ENCODE results near the gene C1orf35.

The C1orf35 gene

GRCh38 chr1:228077565-228078330, 25.4 kb downstream of the C1orf35 start:
- no peak for TF ChIP-seq CTCF (IDR thresholded peaks at IDR 0.05; ENCODE audit: insufficient read depth, low read depth, low read length, missing control alignments)
- DNase-seq (ENCODE audit: low read depth): no peak
- no peak overlapping the region for H3K4me3 ChIP-seq (ENCODE audit: low read depth, low read length)

GRCh38 chr1:228076796-228077430, 26.2 kb downstream of the C1orf35 start:
- TF ChIP-seq CTCF (IDR thresholded peaks at IDR 0.05; ENCODE audit: insufficient read depth, low read depth, low read length, missing control alignments): no peak
- no peak for DNase-seq (ENCODE audit: low read depth)
- H3K4me3 ChIP-seq (ENCODE audit: low read depth, low read length): no peak overlapping the region

- DNase-seq (ENCODE audit: low read depth): no peak
- H3K4me3 ChIP-seq (ENCODE audit: low read depth, low read length): no peak overlapping the region
- no peak for TF ChIP-seq CTCF (IDR thresholded peaks at IDR 0.05; ENCODE audit: insufficient read depth, low read depth, low read length, missing control alignments)
Observed at GRCh38 chr1:228075801-228076271, 27.3 kb downstream of the C1orf35 start.

- no peak for TF ChIP-seq CTCF (IDR thresholded peaks at IDR 0.05; ENCODE audit: insufficient read depth, low read depth, low read length, missing control alignments)
- DNase-seq (ENCODE audit: low read depth): no peak
- no peak overlapping the region for H3K4me3 ChIP-seq (ENCODE audit: low read depth, low read length)
Observed at GRCh38 chr1:228074954-228075730, 28.0 kb downstream of the C1orf35 start.

GRCh38 chr1:228073857-228074545, 29.1 kb downstream of the C1orf35 start:
- DNase-seq (ENCODE audit: low read depth): no peak
- peak; percentile 5 for TF ChIP-seq CTCF (IDR thresholded peaks at IDR 0.05; ENCODE audit: insufficient read depth, low read depth, low read length, missing control alignments)
- no peak overlapping the region for H3K4me3 ChIP-seq (ENCODE audit: low read depth, low read length)

- no peak overlapping the region for H3K4me3 ChIP-seq (ENCODE audit: low read depth, low read length)
- no peak for TF ChIP-seq CTCF (IDR thresholded peaks at IDR 0.05; ENCODE audit: insufficient read depth, low read depth, low read length, missing control alignments)
- no peak for DNase-seq (ENCODE audit: low read depth)
Observed at GRCh38 chr1:228073061-228073856, 29.9 kb downstream of the C1orf35 start.
